ENCODE measurements around the gene GSTK1.
"Not testable (repeated sequence)": the region's sequence is repeated elsewhere in the genome, so short reads cannot be mapped to it uniquely, and the experiment has no call there.

GSTK1 gene

DNA sequence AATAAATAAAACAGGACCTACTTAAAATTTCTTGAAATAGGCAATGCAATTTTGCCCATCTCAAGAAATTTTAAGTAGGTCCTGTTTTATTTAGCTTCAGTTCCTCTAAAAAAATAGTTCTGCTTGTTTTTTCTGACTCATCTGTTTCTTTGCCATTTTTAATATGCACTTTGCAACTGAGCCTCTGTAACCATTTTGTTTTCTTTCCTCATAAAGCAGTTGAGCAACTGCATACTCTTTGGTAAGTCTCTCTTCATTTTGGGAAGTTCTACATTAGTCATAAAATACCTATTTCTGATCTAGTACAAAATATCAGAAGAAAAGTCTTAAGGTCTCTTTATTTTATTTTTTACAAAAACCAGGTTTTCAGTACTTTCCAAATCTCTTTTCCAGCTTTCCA, 23.4 kb upstream of the GSTK1 start:
- DNase-seq, result no peak

- peak; percentile 62 for DNase-seq
Observed at GRCh38 chr7:143240291-143241168, 22.7 kb upstream of the GSTK1 start.

- DNase-seq, result no peak
Observed at GRCh38 chr7:143242306-143242705, 20.9 kb upstream of the GSTK1 start.

DNA sequence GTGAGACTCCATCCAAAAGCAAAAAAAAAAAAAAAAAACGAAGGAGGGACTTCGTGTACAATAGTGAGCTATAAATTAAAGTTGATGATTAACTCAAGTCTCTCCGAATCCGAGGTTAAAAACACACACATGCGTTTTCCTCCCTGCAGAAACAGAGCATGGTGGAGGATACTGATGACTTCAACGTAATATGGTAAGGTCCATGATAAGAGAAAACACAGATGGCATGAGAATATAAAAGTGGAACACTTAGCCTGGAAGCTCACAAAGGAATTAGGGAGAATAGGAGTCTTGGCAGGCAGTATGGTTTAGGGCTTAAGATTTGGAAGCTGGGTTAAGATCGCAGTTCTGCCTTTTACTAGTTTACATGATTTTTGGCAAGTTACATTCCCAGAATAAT, 20.1 kb upstream of the GSTK1 start:
- DNase-seq, result no peak

DNA sequence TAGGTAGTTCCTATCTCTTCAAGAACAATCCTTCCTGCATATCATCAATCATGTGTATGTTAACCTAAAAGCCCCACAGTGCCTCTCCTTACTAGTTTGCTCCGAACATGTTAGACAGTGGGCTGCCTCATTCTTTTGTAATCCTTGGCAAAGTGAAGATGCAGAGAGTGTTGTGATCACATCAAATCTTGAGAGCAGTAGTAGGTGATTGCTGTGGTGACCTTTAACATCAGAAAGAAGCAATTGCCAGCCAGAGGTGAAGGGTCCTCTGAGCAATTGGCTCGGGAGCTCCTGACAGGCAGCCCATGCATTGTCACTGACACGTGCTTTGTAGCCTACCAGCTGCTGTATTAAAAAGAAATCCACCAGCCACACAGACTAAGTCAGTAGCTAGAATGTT, 19.6 kb upstream of the GSTK1 start:
- no peak for DNase-seq

DNA sequence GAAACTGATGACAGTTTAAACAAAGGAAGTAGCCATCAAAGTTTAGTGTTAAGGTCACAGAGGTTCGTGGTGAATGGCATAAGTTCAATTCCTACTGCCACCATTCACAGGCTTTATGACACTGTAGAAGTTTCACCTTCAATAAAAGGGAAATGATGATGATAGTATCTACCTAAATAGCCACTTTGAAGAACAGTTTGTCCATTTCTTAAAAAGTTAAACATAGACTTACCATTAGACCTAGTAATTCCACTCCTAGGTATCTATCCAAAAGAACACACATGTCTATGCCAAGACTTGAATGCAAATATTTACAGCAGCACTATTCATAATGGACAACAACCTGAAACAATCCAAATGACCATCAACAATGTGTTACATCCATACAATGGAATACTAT, 18.9 kb upstream of the GSTK1 start:
- no peak for DNase-seq

- DNase-seq, result no peak
Observed at GRCh38 chr7:143245123-143245522, 18.1 kb upstream of the GSTK1 start.

- DNase-seq, result no peak
Observed at GRCh38 chr7:143247372-143247771, 15.9 kb upstream of the GSTK1 start.

DNA sequence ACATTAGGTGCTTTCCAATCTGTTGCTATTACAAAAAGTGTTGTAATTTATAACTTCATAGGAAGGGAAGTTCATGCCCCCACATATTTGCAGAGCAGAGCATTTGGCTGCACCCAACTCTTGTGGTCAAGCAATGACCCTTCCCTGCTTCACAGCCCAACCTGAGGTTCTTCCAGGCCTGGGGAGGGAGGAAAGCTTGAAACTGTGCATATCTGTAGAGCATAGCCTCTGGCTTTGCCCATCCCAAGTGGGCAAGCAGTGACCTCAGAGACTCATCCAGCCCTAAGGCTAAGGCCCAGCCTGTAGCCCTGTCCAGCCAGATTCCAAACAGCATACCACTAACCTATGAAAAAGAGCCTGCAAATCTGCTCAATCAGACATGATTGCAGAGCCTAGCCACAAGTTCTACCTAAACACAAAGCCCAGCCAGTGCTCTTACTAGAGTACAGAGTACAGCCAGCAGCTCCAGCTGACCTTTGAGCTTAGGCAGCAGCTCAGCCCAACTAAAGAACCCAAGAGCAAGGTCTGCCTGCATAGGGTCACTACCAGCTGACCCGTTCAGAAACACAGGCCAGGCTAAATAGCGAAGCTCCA, 14.4 kb upstream of the GSTK1 start:
- no peak for DNase-seq

GRCh38 chr7:143250199-143250598, 13.0 kb upstream of the GSTK1 start:
- no peak for DNase-seq

DNA sequence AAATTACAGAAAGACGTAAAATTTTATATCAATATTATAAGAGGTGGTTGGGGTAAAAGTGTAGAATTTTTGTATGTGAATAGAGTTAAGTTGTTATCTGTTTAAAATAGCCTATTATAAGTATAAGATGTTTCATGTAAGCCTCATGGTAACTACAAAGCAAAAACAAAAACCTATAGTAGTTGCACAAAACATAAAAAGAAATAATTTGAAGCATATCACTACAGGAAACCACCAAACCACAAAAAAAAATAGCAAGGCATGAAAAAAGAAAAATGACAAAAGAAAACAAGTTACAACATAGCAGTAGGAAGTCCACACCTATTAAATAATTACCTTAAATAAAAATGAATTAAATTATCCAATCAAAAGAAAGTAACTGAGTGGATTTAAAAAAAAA, 12.4 kb upstream of the GSTK1 start:
- no peak for DNase-seq

DNA sequence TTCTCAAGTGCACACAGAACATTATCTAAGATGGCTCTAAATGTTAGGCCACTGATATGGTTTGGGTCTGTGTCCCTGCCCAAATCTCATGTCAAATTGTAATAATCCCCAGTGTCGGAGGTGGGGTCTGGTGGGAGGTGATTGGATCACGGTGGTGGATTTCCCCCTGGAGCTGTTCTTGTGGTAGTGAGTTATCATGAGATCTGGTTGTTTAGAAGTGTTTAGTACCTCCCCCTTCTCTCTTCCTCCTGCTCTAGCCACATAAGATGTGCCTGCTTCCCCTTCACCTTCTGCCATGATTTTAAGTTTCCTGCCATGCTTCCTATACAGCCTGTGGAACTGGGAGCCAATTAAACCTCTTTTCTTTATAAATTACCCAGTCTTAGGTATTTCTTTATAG, 11.2 kb upstream of the GSTK1 start:
- no peak for DNase-seq

DNA sequence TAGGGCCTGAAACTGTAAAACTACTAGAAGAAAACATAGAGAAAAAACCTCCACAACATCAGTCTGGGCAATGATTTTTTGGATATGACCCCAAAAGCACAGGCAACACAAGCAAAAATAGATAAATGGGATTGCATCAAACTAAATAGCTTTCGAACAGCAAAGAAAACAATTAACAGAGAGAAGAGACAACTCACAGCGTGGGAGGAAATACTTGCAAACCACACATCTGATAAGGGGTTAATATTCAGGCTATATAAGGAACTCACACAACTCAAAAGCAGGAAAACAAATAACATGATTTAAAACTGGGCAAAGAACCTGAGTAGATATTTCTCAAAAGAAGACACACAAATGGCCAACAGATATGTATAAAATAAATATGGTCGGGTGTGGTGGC, 7.7 kb upstream of the GSTK1 start:
- no peak for DNase-seq

DNA sequence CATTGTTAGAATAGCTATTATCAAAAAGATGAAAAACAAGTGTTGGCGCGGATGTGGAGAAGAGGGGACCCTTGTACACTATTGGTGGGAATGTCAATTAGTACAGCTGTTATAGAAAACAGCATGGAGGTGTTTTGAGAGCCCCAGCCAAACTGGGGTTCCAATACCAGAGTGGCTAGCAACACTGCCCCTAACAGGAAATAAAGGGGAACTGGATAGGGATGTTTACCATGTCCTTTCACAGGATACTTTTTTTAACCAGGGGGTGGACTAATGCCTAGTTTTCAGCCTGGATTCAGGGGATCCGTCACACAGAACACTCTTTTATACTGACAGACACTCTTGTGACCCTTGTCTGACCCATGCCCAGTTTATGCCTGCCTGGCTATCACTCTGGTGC, 6.9 kb upstream of the GSTK1 start:
- DNase-seq, result no peak

GRCh38 chr7:143256932-143257331, 6.3 kb upstream of the GSTK1 start:
- no peak for DNase-seq

DNA sequence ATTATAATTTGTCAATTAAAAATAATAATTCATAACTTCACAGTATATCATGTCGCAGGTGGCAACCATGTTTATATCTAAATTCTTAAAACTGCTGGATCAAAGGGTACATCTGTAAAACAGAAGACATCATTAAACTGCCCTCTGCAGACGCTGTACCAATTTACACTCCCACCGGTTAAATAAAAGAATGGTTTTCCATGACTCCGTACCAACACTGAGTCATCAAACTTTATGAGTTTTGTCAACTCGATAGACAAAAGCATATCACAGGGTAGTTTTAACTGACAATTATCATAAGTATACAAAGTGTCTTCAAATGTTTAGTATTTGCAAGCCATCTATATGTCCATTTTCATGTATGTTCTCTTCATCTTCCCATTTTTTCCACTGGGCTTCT, 5.7 kb upstream of the GSTK1 start:
- no peak for DNase-seq

DNA sequence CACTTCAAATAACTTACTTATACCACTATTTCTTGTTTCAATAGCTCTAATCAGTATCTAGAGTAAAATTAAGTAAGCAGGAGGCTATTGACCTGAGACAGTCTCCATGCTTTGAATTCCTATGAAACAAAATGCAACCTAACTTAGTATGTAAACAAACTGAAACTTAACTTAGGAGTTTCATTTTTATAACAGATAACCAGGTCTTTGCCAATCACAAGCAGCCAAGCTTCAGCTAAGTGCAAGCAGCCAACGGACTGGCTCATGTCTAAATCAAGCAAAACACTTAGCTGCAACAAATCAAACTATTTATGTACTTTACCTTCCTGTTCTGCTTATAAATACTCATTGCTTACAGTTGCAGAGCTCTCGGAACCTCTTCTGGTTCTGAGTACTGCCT, 4.4 kb upstream of the GSTK1 start:
- DNase-seq, result no peak

GRCh38 chr7:143259765-143260164, 3.5 kb upstream of the GSTK1 start:
- no peak for DNase-seq

- DNase-seq, result no peak
Observed at GRCh38 chr7:143261901-143262300, 1.3 kb upstream of the GSTK1 start.

GRCh38 chr7:143264196-143264568, 941 bp downstream of the GSTK1 start:
- not testable (repeated sequence) for DNase-seq

GRCh38 chr7:143265017-143265693, 1.9 kb downstream of the GSTK1 start:
- DNase-seq, result no peak

DNA sequence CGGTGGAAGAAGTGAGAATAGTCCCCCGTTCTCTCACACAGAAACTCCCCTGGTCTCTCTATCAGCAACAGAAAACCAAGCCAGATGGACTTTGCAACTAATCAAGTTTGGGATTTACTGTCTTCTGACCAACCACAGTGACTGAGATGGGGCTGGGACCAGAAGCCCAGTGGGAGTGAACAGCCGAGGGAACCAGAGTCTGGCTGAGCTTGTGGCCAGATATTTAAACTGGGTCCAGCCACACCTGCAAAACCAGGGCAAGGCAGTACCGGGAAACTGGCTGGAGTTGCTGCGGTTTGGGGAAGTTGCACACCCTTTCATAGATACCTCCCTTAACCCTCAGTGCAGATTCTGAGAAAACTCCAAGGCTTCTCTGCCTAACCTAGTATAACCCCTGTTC, 6.0 kb downstream of the GSTK1 start:
- DNase-seq, result no peak

GRCh38 chr7:143271240-143271639, 8.0 kb downstream of the GSTK1 start:
- no peak for DNase-seq

GRCh38 chr7:143272871-143273270, 9.6 kb downstream of the GSTK1 start:
- DNase-seq, result no peak
